HG02642 (cell line): ENCODE data around the gene ZC2HC1B.
"Not testable (repeated sequence)": the region's sequence is repeated elsewhere in the genome, so short reads cannot be mapped to it uniquely, and the experiment has no call there.

Experiments used
- ATAC-seq: cut with Tn5 transposase; IDR thresholded peaks from one replicate; pipeline ENCODE4 v1.9.1; 2021; ENCODE audit warnings: mild to moderate bottlenecking; ENCODE audit not compliant: unreplicated experiment, poor library complexity

Gene ZC2HC1B, protein sequence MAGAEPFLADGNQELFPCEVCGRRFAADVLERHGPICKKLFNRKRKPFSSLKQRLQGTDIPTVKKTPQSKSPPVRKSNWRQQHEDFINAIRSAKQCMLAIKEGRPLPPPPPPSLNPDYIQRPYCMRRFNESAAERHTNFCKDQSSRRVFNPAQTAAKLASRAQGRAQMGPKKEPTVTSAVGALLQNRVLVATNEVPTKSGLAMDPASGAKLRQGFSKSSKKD

DNA sequence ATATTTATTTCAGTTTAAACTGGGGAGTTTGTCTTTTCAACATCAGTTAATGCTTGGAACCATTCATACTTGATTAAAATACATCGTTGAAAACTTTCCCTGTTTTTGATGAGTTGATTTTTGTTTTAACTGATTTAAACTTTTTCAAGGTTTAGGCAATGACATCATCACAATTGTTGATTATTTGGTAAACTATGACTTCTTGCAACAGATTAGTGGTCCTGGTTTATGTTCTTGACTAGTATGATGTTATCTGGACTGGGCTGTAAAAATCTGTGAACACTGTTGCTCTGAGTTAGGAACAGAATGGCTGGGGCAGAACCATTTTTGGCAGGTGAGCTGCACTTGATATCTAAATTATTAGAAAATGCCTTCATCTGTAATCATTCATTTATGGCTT is at the start of gene ZC2HC1B:
Gene ZC2HC1B (plus strand): TSS at position 241 of the 400 bp plus-strand sequence. CDS start 66 bp downstream, at position 307.
- no peak for ATAC-seq

DNA sequence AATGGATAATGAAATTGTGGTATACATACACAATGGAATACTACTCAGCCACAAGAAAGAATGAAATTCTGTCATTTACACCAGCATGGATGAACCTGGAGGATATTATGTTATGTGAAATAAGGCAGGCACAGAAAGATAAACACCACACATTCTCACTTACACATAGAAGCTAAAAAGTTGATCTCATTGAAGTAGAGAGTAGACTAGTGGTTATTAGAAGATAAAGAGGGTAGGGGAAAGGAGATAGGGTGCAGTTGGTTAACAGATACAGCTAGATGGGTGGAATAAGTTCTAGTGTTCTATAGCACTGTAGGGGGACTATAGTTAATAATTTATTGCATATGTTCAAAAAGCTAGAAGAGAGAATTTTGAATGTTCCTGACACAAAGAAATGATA is 46.7 kb upstream of the ZC2HC1B start:
- no peak for ATAC-seq

DNA sequence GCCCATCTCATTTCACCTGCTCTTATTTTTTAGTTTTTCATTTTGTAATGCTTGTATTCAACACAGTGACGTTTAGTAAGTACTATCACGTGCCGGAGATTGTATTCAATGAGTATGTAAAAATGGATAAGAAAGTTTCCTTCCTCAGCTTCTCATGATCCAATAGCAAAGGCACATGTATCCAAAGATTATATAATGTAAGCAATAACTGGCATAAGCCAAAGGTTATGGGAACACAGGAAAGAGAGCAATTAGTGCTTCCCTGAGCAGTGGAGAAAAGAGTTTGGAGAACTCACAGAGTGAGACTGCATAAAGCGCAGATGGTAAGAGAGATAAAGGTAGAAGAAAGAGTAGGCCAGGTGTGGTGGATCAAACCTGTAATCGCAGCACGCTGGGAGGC is 42.9 kb upstream of the ZC2HC1B start:
- no peak for ATAC-seq

DNA sequence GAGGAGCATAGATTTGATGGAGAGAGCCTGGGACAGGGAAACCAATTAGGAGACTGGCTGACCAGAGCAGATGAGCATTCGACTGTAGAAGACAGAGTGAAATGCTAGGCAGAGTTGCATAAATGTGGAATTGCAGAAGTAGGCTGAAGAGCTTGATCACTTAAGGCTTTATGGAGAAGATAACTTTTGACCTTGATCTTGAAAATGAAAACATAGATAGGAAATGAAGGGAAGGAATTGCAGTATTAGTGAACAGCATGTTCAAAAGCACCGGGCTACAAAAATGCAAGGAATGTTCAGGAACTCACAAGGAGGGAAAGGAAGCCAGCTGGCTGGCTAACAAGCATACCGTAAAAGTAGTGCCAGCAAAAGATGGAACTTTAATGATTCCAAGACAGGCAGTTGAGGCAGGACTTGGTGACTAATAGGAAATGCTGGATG is 41.7 kb upstream of the ZC2HC1B start:
- no peak for ATAC-seq

DNA sequence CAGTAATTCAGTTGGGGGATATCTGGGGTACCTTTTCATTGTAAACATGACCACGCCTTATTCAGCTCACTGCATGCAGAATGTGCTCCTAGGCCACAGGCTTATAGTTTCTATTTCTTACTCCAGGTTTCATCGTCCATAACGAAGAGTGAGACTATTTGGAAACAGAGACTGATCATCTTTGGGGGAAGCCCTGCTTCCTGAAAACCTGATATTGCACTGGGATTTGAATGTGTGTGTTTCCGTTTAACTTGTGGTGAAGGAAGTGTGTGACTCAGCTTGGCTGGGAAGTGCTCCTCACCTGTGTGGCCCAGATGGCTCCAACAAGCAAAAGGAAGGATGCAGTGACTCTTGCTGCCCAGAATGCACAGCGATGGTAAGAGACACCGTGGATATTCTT is 40.7 kb upstream of the ZC2HC1B start:
- no peak for ATAC-seq

DNA sequence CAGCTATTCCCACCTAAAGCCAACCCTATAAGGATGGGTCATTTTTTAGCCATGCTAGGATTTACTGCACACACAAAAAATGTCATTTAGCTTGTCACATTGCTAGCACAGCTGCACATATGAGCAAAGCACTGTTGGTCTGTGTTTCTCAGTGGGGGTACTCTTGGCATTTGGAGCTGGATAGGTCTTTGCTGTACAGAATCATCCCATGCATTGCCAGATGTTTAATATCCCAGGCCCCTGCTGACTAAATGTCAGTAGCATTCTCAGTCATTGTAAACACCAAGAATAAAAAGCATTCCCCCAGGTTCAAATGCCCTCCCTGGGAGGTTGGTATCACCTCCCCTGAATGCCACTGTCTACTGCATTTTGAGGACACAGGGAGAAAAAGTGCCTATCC is 35.7 kb upstream of the ZC2HC1B start:
- ATAC-seq = no peak

DNA sequence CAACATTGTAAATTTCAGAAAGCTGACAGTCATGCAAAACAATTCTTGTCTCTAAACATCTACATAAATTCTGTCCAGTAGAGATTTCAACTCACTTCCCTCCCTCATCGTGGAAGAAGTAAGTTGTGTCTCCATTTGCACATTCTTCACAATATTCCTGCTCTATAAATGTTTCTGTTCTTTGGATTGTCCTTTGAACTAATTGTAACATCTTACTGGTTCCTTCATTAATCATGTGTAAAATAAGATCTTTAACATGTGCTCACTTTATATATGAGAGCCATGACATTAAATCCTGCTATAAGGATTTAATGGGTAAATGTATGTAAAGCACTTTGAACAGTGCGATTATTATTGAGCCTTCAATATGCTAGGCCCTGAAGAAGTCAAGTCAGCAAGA is 28.1 kb upstream of the ZC2HC1B start:
- ATAC-seq = no peak

DNA sequence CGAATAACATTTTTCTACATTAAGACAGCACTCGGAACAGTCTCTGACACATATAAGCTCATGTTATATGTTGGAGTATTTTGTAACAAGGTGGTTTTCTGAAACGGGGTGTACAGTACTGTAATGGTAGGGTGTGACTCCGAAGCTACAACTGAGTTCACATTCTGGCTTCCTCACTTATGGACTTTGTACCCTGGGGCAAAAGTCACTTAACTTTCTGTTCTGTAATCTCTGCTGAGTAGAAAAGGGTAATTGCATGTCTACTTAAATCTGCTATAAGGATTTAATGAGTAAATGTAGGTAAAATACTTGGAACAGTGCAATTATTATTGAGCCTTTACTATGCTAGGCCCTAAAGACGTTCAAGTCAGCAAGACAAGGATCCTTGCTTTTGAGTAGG is 25.9 kb upstream of the ZC2HC1B start:
- no peak for ATAC-seq

DNA sequence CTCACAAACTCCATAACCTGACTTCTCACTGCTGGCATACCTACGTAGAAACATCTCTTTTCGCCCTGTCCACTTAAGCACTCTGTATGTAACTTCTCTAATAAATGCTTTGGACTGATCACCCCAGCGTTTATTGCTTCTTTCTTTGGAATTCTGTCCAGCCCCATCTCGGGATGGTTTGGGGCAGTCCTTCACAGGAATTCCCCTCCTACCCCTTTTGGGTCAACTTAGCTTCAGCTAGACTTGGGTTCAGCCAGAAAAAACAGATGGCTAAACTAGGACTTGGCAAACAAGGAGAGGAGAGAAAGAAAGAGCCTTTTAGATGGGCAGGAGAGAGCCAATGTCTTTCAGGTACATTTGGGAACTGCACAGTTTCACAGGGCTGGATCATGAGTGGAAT is 25.1 kb upstream of the ZC2HC1B start:
- no peak for ATAC-seq

DNA sequence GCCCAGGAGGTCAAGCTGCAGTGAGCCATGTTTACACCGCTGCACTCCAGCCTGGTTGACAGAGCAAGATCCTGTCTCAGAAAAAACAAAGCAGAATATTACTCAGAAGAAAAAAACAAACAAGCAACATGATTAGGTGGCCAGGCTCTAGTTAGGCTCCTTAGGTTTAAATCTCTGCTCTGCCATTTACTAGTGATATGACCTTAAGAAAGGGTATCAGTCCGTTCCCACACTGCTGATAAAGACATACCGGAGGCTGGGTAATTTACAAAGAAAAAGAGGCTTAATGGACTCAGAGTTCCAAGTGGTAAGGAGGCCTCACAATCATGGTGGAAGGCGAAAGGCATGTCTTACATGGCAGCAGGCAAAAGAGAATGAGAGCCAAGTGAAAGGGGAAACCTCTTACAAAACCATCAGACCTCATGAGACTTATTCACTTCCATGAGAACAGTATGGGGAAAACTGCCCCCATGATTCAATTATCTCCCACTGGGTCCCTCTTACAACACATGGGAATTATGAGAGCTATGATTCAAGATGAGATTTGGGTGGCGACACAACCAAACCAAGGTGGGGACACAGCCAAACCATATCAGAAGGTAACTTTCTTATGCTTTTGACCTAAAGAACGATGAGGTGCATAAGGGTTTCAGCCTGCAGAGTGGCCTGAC is 23.5 kb upstream of the ZC2HC1B start:
- no peak for ATAC-seq

DNA sequence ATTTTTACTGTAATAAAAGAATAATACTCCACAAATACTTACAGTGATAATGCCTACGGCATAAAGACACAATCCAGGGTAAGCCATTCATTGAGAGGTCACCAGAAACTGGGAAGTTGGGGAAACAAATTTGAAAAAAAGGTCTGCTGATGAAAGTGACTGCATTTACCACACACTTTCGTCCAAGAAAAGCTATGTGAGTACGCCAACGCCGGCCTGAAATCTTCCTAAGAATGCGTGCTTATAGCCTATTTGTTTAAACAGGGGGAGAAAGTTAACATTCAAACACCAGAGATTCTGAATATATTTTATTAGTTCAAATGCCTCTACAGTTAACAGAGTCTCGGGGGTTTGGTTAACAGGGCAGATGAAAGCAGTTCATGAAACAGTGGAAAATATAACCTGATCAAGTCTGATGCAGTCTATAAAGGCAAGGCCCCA is 21.8 kb upstream of the ZC2HC1B start:
- no peak for ATAC-seq

DNA sequence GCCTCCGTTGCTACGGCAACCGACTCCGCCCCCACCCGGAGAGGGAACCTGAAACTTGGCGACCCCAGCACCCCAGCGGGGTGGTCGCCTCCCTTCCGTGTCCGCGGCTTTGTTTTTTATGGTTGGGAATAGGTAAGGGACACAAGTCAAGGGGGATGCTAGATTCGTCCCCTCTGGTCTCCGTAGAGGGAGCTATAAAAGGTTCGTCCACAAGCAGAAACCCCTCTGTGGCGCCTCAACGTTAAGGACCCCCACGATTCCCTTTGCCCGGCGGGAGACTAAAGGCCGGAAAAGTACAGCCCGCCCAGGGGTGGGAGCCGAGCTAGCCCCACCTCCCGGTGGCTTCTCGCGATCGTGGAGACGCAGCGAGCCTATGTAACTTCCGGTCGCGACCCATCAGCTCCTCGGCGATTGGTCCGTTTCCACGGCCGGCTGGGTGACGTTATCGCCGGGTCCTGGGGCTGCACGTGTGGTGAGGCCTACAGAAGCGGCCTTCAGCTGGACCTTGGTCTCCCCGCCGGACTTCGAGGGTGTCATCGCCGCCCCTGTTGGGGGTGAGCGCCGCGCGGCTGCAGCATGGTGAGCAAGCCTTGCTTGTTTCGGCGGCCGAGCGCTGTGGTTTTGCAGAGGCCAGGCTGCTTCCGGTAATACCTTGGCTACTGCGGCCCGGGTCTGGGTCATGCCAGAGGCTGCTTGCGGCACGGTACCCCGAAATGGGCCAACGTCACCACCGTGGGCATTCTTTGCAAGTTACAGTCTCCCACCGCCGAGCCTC is 21.2 kb upstream of the ZC2HC1B start, which contains the start of gene LTV1:
Gene LTV1 (plus strand): TSS at position 437 of the 775 bp plus-strand sequence. CDS start 140 bp downstream, at position 577.
- ATAC-seq = peak; percentile 100

DNA sequence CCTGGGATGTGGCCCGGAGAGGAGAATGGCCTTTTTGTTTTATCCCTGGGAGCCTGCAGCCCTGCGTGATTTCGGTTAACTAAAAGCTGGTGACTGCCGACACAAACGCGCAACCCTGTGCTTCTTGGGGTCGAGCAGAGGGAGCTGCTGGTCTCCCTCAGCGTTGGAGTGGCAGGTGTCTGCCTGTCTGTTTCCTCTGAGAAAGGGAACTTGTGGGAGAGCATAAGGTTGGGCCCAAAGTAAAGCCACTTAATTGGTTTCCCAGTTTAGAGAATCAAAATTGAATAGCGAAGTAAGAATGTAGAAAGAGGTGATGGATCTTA is 20.6 kb upstream of the ZC2HC1B start:
- ATAC-seq = peak; percentile 14

DNA sequence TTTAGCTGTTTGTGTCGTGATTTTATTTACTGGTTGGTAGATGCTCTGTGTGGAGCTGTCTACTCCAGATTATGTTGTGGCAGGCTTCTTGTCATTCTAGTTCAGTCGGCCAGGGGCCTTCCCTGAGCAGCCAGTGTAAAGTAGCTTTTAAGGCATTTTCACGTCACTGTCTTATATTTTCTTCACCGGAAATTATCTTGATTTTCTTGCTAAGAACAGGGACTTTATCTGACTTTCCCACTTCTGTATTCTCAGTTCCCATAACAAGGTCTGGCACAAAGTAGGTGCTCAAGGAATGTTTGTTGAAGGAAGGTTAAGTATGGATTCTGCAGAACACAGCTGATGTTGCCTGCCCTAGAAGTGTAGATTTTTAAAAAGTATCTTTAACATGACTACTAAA is 20.3 kb upstream of the ZC2HC1B start:
- no peak for ATAC-seq

DNA sequence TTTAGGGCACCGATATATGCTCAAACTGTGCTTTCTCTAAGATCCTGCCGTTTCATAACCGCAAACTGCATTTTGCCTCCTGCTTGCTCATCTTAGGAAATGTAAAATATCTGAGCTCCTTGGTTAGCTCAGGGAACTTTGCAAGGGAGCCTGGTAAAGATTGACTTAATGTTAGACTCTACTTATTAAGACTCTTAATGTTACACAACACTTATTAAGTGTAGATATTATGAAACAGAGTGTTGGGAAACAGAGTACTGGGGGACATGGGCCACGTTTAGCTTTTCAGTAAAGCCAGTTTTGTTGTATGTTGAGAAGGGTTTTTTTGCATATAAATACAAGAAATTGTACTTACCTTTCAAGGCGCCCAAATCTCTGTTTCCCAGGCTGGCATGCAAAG is 19.2 kb upstream of the ZC2HC1B start:
- ATAC-seq = no peak

DNA sequence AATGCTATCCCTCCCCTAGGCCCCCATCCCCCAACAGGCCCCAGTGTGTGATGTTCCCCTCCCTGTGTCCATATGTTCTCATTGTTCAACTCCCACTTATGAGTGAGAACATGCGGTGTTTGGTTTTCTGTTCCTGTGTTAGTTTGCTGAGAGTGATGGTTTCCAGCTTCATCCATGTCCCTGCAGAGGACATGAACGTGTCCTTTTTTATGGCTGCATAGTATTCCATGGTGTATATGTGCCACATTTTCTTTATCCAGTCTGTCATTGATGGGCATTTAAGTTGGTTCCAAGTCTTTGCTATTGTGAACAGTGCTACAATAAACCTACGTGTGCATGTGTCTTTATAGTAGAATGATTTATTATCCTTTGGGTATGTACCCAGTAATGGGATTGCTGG is 12.6 kb upstream of the ZC2HC1B start:
- ATAC-seq = not testable (repeated sequence)

DNA sequence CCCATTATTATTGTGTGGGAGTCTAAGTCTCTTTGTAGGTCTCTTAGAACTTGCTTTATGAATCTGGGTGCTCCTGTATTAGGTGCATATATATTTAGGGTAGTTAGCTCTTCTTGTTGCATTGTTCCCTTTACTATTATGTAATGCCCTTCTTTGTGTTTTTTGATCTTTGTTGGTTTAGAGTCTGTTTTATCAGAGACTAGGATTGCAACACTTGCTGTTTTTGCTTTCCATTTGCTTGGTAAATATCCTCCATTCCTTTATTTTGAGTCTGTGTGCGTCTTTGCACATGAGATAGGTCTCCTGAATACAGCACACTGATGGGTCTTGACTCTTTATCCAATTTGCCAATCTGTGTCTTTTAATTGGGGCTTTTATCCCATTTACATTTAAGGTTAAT is 9.2 kb upstream of the ZC2HC1B start:
- not testable (repeated sequence) for ATAC-seq

DNA sequence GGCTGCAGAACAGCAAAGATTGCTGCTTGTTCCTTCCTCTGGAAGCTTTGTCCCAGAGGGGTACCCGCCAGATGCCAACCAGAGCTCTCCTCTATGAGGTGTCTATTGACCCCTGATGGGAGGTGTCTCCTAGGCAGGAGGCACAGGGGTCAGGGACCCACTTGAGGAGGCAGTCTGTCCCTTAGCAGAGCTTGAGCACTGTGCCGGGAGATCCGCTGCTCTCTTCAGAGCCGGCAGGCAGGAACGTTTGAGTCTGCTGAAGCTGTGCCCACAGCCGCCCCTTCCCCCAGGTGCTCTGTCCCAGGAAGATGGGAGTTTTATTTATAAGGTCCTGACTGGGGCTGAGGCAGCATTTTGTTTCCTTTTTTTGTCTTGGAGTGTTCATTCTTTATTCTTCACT is 7.5 kb upstream of the ZC2HC1B start:
- not testable (repeated sequence) for ATAC-seq

DNA sequence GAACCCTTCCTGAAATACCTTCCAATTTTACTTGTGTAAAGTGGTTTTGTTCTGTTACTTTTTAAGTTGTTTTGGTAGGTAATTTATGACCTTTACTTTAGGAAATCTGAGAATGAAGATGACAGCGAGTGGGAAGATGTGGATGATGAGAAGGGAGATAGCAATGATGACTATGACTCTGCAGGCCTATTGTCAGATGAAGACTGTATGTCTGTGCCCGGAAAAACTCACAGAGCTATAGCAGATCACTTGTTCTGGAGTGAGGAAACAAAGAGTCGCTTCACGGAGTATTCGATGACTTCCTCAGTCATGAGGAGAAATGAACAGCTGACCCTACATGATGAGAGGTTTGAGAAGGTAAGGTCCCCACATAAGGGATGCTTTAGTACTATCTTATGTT is 6.6 kb upstream of the ZC2HC1B start:
- ATAC-seq = no peak

DNA sequence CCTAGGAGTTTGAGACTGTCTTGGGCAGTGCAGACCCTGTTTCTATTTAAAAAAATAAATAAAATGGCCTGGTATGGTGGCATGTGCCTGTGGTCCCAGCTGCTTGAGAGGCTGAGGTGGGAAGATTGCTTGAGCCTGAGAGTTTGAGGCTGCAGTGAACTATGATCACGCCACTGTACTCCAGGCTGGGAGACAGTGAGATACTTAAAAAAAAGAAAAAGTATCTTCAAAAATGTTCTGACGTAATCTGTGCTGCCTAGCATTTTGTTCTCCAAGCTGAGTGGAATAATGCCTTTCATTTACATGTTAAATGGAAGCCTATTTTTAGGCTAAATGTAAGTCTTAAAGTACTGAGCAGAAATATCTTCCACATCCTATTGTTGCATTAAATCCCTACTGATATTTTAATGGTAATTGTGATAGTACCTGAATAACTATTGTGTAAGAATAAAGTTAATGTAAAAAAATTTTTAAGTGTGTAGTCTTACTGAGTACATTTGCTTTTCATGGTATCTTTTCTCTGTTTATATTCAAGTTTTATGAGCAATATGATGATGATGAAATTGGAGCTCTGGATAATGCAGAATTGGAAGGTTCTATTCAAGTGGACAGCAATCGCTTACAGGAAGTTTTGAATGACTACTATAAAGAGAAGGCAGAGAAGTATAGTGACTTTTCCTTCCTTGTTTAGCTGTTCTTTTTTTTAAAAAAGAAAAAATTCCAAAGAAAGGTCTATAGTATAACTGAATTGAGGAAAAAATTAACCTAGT is 4.2 kb upstream of the ZC2HC1B start:
- ATAC-seq = no peak

DNA sequence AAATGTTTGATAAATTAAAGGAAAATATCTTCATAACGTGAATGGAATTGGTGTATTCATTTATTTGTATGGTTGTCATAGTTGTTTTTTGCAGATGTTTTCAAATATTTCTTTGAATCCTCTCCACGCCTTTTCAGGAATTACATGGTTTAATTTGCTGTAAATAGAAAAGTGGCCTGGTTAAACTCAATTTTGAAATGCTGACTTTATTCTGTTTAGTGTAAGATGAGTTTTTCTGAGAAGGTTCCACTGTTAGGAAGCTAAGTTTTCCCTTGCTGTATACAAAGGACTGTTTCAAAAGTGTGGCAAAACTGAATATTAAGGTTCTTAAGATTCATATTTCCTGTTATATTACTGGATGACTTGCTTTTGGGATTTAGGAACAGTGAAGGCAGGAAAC is 503 bp upstream of the ZC2HC1B start:
- ATAC-seq = no peak
